ENCODE measurements around the gene ADAMTS17.

DNA sequence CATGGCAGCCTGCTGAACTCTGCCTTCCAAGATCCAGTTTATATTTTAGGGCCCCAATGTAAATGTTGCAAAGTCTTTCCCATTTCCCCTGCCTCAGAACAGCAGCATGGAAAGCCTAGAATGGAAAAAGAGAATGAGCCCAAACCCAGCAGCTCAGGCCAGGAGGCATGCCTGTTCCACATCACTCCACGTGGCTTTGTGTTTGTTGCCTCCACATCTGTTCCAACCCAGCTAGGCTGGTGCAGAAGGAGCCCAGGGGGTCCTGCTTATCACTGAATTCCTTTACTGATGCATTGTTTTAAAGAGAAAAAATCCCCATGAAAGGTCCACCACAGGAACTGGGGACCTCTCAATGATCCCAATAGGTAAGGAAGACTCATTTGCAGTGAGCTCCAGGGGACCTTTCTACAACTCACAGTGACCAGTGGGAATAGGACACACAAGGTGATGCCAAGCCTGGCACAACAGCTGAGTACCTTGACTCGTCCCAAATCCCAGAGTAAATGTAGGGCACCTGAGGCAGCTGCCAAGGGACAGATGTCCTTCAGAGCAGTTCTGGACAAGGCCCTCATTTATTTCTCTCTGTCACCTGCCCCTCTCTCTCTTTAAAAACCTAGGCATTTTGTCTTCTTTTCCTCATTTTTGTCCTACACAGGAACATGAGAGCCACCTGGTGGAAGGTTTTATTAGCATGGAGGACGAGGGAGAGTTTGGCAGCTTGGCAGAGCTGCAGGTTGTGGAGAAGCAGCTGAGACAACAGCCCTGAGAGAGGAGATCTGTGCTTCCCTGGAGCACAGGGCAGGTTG, 41.7 kb upstream of the ADAMTS17 start:
- TF ChIP-seq YY1 (IDR thresholded peaks at IDR 0.05; ENCODE audit: insufficient read depth, insufficient read length) (no peak), SUZ12 (IDR thresholded peaks at IDR 0.05; ENCODE audit: extremely low read depth, insufficient read depth, insufficient read length) (no peak)
